H7 (cell line): ENCODE results near the gene GIMAP6. TPM values are rescaled to one million over a fixed set of nuclear protein-coding genes. Genes with fewer than 3 reads are reported as not detected.
"Not testable (repeated sequence)": the region's sequence is repeated elsewhere in the genome, so short reads cannot be mapped to it uniquely, and the experiment has no call there.

ENCODE experiments used
- DNase-seq: peaks from one replicate; pipeline ENCODE4 v3.0.0; 2012
- H3K27me3 ChIP-seq: 2 replicates; pipeline ENCODE4 v1.6.0; 2011; ENCODE audit warnings: mild to moderate bottlenecking, low read length; ENCODE audit not compliant: control insufficient read depth, insufficient read depth
- H3K36me3 ChIP-seq: replicated peaks from 2 replicates; pipeline ENCODE4 v1.5.1; 2011; ENCODE audit warnings: low read length; ENCODE audit not compliant: control insufficient read depth, insufficient read depth
- H3K4me3 ChIP-seq: 2 replicates; pipeline ENCODE4 v1.5.1; 2011; ENCODE audit warnings: low read depth, mild to moderate bottlenecking, control low read depth, low read length, moderate library complexity; ENCODE audit not compliant: insufficient read depth
- total RNA-seq: library from RNA; depleted of rRNA; stranded (reverse); fragments of >200 nt; shearing (Covaris generic); gene quantifications from 2 replicates; pipeline ENCODE4 v1.2.3, GENCODE V29; 2014; rRNA removed

The GIMAP6 gene
- total RNA-seq, 1 experiment from 2014 or later = not detected

GRCh38 chr7:150580638-150581394, 51.4 kb downstream of the GIMAP6 start:
- Histone ChIP-seq H3K4me3 (no peak overlapping the region), H3K27me3 (peaks cover 2% of the 10 kb centered on the region; the same call in 1 of the 2 replicates), H3K36me3 (no peaks in the 10 kb centered on the region)
- DNase-seq = no peak

GRCh38 chr7:150579979-150580637, 52.1 kb downstream of the GIMAP6 start:
- H3K36me3 ChIP-seq, DNase-seq, H3K4me3 ChIP-seq, H3K27me3 ChIP-seq: not testable (repeated sequence)

Other genes starting within 250 kb of the GIMAP6 start
- not detected in 2 replicates for gene GIMAP8, start 181.8 kb downstream of the GIMAP6 start, total RNA-seq
- not detected in 2 replicates for gene GIMAP7, start 117.5 kb downstream of the GIMAP6 start, total RNA-seq
- not detected in 2 replicates for gene GIMAP4, start 65.0 kb downstream of the GIMAP6 start, total RNA-seq
- gene GIMAP2, start 53.3 kb upstream of the GIMAP6 start, total RNA-seq = not detected in 2 replicates
- not detected in 2 replicates for gene GIMAP1, start 84.2 kb upstream of the GIMAP6 start, total RNA-seq
- gene GIMAP5, start 105.0 kb upstream of the GIMAP6 start, total RNA-seq = not detected in 2 replicates
- gene TMEM176B, start 168.0 kb upstream of the GIMAP6 start, total RNA-seq = 0.37 and 0.80 TPM in 2 replicates
- gene TMEM176A, start 168.4 kb upstream of the GIMAP6 start, total RNA-seq = not detected in 2 replicates
- not detected in 2 replicates for gene AOC1, start 220.1 kb upstream of the GIMAP6 start, total RNA-seq